AG20443 (cell line): ENCODE measurements around the gene BPIFB6.

ENCODE experiments used
- DNase-seq: peaks from one replicate; pipeline ENCODE4 v3.0.0; 2012; ENCODE audit warnings: low spot score, mixed read lengths

Gene BPIFB6

DNA sequence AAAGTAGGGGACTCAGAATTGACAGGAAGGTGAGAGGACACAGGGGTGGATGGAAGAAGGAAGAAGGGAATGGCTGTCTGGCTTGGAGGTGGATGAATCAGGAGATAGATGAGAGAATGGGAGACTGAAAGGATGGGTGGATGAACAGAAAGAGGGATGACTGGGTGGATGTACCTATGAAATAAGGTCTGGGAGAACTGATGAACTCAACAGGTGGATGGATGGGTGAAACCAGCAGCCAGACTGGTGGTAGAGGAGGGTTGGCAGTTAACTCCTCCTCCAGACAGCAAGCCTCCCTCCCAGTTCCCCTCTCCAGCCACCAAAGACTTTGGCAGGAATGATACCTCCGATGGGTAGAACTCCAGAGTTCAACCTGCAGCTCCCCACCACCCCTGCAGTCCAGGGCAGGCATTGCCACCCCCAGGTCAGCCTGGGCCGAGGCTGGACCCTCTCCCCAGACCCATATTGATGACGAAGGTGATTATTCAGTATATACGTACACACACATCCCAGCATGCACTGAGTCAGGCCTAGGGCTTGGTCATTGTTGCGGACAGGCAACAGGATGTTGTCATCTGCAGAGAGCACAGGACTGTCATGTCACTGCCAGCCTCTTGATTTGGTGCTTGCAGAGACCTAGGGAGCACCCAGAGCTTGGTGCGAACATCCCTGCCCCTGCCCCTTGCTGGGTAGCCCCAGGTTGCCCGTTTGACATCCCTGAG is 29.2 kb upstream of the BPIFB6 start:
- DNase-seq: no peak

- no peak for DNase-seq
Observed at GRCh38 chr20:33004141-33004751, 27.2 kb upstream of the BPIFB6 start, which contains the start of gene SUN5. Gene SUN5 (minus strand): TSS chr20:33004433. CDS start chr20:33004340, 93 bp downstream.

- no peak for DNase-seq
Observed at GRCh38 chr20:33005132-33005566, 26.3 kb upstream of the BPIFB6 start.

- DNase-seq: no peak
Observed at GRCh38 chr20:33005908-33006775, 25.3 kb upstream of the BPIFB6 start.

DNA sequence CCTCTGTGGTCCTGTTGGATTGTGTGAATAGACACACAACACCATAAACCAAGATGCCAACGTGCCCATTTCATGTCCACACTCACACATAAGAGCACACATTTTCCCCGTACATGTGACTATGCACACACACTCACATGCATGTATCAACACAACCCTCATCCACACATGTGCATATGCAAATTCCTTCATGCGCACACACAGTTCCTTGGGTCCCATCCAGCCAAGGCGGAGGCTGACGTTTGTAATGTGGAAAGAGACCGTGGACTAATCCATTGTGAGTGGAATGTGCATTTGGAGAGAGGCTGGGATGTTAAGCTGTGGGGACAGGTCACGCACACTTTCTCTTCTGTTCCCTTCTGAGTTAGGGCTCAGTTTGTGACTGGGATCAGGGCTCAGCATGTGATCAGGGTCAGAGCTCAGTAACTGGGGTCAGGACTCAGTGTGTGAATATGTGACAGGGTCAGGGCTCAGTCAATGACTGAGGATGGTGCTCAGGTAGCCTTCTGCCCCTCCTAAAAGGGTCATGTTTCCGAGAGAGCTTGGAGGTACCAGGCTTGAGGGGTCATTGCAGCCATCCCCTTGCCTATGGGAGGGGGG is 24.6 kb upstream of the BPIFB6 start:
- no peak for DNase-seq

- no peak for DNase-seq
Observed at GRCh38 chr20:33007376-33008335, 23.8 kb upstream of the BPIFB6 start, which contains the start of gene BPIFB2. Gene BPIFB2 (plus strand): TSS chr20:33007704. CDS start chr20:33008575, 871 bp downstream.

- DNase-seq: no peak
Observed at GRCh38 chr20:33008336-33009213, 22.9 kb upstream of the BPIFB6 start.

DNA sequence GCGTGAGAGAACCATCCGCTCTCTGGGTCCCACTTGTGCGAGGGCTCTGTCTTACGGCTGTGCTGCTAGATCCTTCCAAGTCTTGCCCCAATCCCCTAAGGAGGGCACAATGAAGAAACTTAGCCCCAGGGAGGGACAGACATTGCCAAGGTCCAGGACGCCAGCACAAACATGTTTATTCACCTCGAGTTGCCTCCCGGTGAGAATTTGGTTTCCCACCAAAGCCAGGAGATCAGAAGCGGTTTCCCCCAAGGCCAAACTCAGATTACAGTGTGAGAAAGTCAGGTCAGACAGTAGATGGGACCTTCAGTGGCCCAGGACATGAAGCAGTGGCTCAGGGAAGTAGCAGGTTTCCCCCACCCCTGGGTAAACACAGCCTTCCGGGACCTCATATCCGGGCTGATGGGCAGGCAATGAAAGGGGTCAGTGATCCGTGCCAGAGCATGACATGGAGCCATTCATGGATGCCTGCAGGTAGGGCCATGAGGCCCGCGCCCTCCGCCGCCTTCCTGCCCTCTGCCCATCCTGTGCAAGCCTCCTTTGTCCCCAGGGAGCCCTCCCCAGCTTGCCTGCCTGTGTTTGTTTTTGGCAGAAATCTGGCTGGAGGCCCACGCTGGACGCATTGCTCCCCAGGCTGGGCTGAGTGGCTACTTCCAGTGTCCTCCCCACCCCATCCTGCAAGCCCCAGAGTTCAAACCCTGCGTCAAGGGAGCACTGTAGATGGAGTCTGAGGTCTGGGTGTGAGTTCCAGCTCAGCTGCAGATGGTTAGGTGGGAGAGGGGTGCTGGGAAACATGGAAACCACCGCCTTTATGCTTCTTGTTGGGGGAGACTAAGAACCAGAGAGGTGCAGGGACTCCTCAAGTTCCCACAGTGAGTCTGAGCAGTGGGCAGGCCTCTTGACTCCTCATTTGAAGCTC is 22.0 kb upstream of the BPIFB6 start:
- DNase-seq: no peak

DNA sequence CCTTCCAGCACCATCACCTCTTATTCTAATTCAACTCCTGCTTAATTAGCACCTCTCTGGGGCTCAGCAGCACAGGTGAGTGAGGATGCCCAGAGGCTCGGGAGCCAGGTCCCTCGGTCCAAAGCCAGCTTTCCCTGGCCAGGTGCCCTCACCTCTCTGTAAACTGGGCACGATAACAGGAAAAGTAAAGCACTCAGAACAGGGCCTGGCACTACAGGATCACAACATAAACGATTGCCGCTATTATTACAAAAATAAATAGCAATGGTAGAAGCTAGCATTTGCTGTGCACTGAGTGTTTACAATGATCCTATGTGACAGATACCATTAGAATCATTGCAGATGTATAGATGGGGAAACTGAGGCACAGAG is 21.3 kb upstream of the BPIFB6 start:
- DNase-seq: no peak

DNA sequence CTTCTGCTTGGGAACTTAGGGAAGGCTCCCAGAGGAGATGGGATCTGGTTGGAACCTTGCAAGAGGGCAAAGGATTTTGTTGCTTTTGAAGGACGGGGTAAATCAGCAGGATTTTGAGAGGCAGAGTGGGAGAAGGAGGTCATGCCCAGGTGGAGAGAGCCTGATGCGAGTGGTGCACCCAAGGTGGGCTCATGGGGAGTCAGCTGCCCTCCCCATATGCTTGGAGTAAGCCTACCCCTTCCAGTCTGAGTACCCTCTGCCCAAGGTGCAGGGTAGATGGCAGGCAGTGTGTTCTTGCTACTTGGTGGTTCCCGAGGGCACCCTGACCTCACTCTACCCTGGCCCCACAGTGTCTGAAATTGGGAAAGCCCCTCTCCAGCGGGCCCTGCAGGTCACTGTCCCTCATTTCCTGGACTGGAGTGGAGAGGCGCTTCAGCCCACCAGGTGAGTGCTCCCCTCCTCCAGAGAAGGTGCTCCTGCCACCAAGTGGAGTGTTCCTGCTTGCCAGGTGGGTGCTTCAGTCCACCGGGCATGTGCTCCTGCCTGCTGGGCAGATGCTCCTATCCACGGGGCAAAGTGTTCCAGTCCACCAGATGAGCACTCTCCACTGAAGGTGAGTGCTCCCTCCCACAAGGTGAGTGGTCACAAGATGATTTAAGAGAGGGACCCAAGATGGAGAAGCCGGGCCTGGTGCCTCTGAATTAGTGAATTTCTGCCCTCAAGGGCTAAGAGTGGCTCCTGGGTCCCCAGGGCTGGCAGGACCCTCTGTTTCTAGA is 20.6 kb upstream of the BPIFB6 start:
- no peak for DNase-seq

- DNase-seq: no peak
Observed at GRCh38 chr20:33012327-33013189, 18.9 kb upstream of the BPIFB6 start.

- no peak for DNase-seq
Observed at GRCh38 chr20:33013701-33014326, 17.6 kb upstream of the BPIFB6 start.

DNA sequence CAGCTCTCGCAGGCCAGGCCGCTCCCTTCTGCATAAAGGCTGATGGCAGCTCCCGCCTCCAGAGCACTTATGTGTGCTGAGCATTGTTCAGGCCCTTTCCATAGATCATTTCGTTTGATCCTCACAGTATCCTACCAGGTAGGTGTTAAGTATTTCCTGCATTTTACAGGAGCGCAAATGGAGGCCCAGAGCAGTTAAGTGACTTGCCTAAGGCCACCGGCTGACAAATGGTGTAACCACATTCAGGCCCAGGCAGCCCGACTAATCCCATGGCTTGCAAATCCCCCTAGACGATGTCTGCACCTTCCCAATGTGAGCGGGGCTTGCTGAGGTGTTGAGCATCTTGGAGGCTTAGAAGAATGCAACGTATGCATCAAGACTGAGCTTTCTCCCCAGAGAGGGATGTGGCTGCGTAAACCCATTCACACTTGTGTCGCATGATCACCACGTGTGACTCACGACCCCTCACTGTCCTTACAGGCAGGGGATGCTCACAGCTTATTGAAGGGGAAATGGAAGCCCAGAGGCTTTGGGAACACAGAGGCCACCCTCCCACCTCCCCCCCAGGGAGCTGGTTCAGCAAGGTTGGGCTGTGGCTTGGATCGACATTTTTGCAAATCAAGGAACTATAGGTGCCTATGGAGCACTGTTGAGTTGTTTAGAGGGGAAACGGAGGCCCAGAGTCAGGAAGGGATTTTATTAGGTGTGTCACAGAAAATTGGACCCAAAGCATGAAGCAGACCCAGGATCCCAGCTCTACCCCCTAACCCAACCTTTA is 16.9 kb upstream of the BPIFB6 start:
- DNase-seq: no peak

GRCh38 chr20:33015114-33015484 is 16.3 kb upstream of the BPIFB6 start:
- DNase-seq: no peak

- DNase-seq: no peak
Observed at GRCh38 chr20:33015700-33016580, 15.5 kb upstream of the BPIFB6 start.
